Measurements from ENCODE around the gene HMSD. TPM values are rescaled to one million over a fixed set of nuclear protein-coding genes. Genes with fewer than 3 reads are reported as not detected.

Gene HMSD
- total and polyA plus RNA-seq, 2 donors (not counting 3 experiments of a cell fraction or from before 2014, with no cell fraction given), result 0.08 TPM; not detected in 1

DNA sequence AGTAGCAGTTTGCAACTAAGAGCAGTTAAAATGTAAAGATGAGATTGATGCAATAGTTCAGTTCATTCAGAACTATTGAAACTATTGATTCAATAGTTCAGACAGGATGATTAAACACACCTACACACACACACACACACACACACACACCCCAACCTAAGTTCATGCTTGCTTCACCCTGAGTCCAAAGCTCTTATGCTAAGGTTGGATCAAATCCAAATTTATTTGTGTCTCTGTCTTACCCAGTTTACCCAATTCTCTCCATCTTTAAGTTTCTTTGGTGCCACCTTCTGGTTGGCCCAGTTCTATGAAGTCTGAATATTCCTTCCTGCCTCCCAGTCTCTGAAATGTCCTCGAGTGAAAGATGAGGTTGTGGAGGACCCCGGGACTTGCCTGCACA lies 25.9 kb downstream of the HMSD start:
- CTCF ChIA-PET, result interaction anchor here (0.6 to 5.2 kb wide), 3 partner anchors 11 to 456 kb away, joined by 4 to 61 read pairs (median 10); no protein-coding TSS in a partner anchor
- TF ChIP-seq JUN (IDR thresholded peaks at IDR 0.05; ENCODE audit: borderline replicate concordance, insufficient read depth, insufficient read length, low read depth) (no peak), POLR2AphosphoS5 (IDR thresholded peaks at IDR 0.05; ENCODE audit: insufficient read depth, low read depth, low read length) (no peak), MYC (IDR thresholded peaks at IDR 0.05; ENCODE audit: low read depth, low read length) (no peak), EZH2 (IDR thresholded peaks at IDR 0.05; ENCODE audit: borderline replicate concordance, low read depth, low read length, severe bottlenecking) (no peak)
- TF ChIP-seq, protein P1, sequence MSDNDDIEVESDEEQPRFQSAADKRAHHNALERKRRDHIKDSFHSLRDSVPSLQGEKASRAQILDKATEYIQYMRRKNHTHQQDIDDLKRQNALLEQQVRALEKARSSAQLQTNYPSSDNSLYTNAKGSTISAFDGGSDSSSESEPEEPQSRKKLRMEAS (IDR thresholded peaks at IDR 0.05; ENCODE audit: insufficient read depth, insufficient read length), result no peak
- TF ChIP-seq, protein P2, sequence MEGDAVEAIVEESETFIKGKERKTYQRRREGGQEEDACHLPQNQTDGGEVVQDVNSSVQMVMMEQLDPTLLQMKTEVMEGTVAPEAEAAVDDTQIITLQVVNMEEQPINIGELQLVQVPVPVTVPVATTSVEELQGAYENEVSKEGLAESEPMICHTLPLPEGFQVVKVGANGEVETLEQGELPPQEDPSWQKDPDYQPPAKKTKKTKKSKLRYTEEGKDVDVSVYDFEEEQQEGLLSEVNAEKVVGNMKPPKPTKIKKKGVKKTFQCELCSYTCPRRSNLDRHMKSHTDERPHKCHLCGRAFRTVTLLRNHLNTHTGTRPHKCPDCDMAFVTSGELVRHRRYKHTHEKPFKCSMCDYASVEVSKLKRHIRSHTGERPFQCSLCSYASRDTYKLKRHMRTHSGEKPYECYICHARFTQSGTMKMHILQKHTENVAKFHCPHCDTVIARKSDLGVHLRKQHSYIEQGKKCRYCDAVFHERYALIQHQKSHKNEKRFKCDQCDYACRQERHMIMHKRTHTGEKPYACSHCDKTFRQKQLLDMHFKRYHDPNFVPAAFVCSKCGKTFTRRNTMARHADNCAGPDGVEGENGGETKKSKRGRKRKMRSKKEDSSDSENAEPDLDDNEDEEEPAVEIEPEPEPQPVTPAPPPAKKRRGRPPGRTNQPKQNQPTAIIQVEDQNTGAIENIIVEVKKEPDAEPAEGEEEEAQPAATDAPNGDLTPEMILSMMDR (IDR thresholded peaks at IDR 0.05; ENCODE audit: extremely low read depth in 1 of 2, insufficient read depth in 1 of 2, low read depth in 1 of 2, low read length in 2 of 2), result peak; percentile 3 to 22
- intact Hi-C loops (cut with micrococcal nuclease) (no loop called here), dilution Hi-C loops (cut with MboI; ENCODE audit: extremely low pct_ligation_motif_present, low sequenced_read_pairs) (no loop called here)
- Histone ChIP-seq H3K4me1 (ENCODE audit: control insufficient read depth, extremely low read depth, insufficient read depth, low read length) (peaks cover 10% of the 10 kb centered on the region), H3K27me3 (ENCODE audit: control insufficient read depth in 2 of 2, insufficient read depth in 2 of 2, low read length in 2 of 2) (no peaks in the 10 kb centered on the region), H3K9me3 (replicated peaks; ENCODE audit: control insufficient read depth, insufficient read depth, low read length) (no peaks in the 10 kb centered on the region), H3K36me3 (ENCODE audit: control insufficient read depth in 2 of 2, extremely low read depth in 1 of 2, insufficient read depth in 2 of 2, low read length in 2 of 2) (peaks cover 0 to under 1% of the 10 kb centered on the region in 2 experiments), H3K9me1 (replicated peaks; ENCODE audit: control insufficient read depth, extremely low read depth, insufficient read depth, low read length) (no peaks in the 10 kb centered on the region), H2AFZ (ENCODE audit: low read depth, low read length) (no peak overlapping the region), H4K20me1 (replicated peaks; ENCODE audit: control insufficient read depth, extremely low read depth, insufficient read depth, low read length) (no peaks in the 10 kb centered on the region), H3K4me3 (replicated peaks in 1 of 3; ENCODE audit: insufficient read depth in 1 of 3, low read depth in 1 of 3, low read length in 3 of 3) (no peak overlapping the region), H3K4me2 (ENCODE audit: insufficient read depth, low read length) (no peak overlapping the region), H3K27ac (ENCODE audit: insufficient read depth, low read depth, low read length) (no peak overlapping the region), H3K9ac (replicated peaks; ENCODE audit: extremely low read depth, insufficient read depth, low read length) (no peak overlapping the region), H3K79me2 (ENCODE audit: control insufficient read depth, insufficient read depth, low read length) (peaks cover 58% of the 10 kb centered on the region)
- POLR2A ChIA-PET, result no interaction called here
- BruUV-seq (replicated peaks), result no TSS peak
- DNase-seq (ENCODE audit: low read depth, low spot score), result peak; percentile 39
- FAIRE-seq, result no peak
